SKM-1 (cell line): ENCODE measurements around the gene HPCAL1.

Experiments
- DNase-seq: peaks from one replicate; lab custom pipeline; 2025; ENCODE audit not compliant: unreplicated experiment; lab: John Stamatoyannopoulos, UW

Gene HPCAL1

GRCh38 chr2:10400978-10401951, 98.6 kb downstream of the HPCAL1 start:
- DNase-seq, result no peak

GRCh38 chr2:10402062-10402585, 99.4 kb downstream of the HPCAL1 start:
- DNase-seq, result no peak

GRCh38 chr2:10402653-10403215, 100.0 kb downstream of the HPCAL1 start:
- no peak for DNase-seq

GRCh38 chr2:10404324-10405143, 101.8 kb downstream of the HPCAL1 start:
- no peak for DNase-seq

- no peak for DNase-seq
Measured at GRCh38 chr2:10405448-10405847, 102.7 kb downstream of the HPCAL1 start.

- no peak for DNase-seq
Measured at GRCh38 chr2:10406016-10406415, 103.3 kb downstream of the HPCAL1 start.

- DNase-seq, result no peak
Measured at GRCh38 chr2:10406491-10407188, 103.9 kb downstream of the HPCAL1 start.

GRCh38 chr2:10407432-10407831, 104.7 kb downstream of the HPCAL1 start:
- no peak for DNase-seq

GRCh38 chr2:10407841-10408648, 105.3 kb downstream of the HPCAL1 start:
- DNase-seq, result peak; percentile 95

GRCh38 chr2:10408649-10409579, 106.2 kb downstream of the HPCAL1 start:
- peak; percentile 55 for DNase-seq

- DNase-seq, result peak; percentile 72
Measured at GRCh38 chr2:10410001-10410822, 107.5 kb downstream of the HPCAL1 start.

GRCh38 chr2:10410823-10411437, 108.2 kb downstream of the HPCAL1 start:
- DNase-seq, result no peak

- DNase-seq, result no peak
Measured at GRCh38 chr2:10411557-10411956, 108.9 kb downstream of the HPCAL1 start.

GRCh38 chr2:10412380-10412779, 109.7 kb downstream of the HPCAL1 start:
- DNase-seq, result no peak

GRCh38 chr2:10413503-10413902, 110.8 kb downstream of the HPCAL1 start:
- DNase-seq, result no peak

- no peak for DNase-seq
Measured at GRCh38 chr2:10413991-10414451, 111.3 kb downstream of the HPCAL1 start.

GRCh38 chr2:10414591-10414990, 111.9 kb downstream of the HPCAL1 start:
- no peak for DNase-seq
